SHP77 (cell line): ENCODE data around the gene F2R.

Experiments
- DNase-seq, 2 experiments: peaks; one replicate each; lab custom pipeline; 2025; lab: John Stamatoyannopoulos, UW

Gene F2R

DNA sequence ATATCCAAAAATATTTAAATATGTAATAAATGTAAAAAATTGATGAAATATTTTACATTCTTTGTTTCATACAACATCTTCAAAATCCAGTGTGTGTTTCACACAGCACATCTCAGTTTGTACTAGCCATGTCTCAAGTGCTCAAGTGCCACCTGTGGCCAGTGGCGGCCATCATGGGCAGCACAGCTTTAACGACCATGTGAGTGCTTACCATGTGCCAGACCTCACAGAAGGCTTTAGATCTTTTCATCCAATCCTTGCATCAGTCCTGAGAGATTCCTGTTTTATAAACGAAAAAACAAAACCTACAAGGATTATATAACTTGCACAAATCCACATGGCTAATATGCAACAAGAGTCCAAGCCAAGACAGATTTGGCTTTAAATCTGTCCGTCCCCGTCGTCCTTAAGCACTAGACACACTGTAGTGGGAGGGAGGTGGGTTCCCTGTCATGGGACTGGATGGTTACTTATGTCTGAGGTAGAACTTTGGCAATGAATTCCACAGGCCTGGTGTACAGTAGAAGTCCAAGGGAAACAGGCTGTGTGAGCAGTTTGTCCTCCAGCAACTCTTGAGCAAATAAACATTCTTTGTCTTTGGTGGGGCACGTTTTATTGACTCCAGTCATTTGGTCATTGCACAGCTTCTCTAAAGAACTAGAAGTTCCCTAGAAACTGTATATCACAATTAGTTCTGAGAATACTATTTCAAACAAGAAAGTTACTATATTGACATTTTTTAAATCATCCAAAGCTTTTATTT lies 25.0 kb upstream of the F2R start:
- no peak for DNase-seq

DNA sequence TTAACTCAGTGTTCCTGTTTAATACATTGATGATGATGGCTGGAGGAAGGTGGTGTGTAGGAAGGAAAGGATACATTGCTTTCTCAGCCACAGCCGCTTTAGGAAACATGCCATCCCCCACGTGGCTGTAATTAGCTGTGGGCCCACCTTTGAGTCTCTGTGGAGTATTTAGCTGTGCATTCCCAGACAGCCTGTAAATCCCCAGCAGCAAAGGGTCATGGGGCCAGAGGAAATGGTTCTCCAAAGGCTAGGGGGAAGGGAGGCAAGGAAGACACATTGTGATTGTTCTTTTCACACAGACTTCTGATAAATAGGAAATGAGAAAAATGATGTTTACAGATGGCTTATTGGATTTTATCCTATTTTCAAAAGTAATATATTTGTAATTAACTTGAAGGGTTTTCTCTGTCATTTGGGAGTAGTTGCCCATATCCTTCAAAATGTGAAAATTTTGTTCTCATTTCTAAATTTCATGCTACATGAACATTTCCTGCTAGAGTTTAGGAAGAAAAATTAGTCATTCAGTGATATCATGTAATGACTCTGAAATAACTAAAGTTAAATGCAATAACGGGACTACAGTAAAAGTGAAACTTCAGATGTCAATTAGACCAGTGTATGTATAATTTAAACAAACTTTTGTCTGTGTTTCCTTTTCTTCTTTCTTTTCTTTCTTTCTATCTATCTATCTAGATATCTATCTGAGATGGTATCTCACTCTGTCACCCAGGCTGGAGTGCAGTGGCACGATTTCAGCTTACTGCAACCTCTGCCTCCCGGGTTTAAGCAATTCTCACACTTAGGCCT lies 24.3 kb upstream of the F2R start:
- DNase-seq = no peak

DNA sequence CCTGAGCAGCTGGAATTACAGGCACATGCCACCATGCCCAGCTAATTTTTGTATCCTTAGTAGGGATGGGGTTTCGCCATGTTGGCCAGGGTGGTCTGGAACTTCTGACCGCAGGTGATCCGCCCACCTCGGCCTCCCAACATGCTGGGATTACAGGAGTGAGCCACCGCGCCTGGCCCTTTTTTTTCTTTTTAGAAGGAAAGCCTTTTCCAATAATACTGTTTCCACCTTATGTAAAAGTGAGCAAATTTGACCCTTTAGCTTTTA lies 23.7 kb upstream of the F2R start:
- no peak for DNase-seq

DNA sequence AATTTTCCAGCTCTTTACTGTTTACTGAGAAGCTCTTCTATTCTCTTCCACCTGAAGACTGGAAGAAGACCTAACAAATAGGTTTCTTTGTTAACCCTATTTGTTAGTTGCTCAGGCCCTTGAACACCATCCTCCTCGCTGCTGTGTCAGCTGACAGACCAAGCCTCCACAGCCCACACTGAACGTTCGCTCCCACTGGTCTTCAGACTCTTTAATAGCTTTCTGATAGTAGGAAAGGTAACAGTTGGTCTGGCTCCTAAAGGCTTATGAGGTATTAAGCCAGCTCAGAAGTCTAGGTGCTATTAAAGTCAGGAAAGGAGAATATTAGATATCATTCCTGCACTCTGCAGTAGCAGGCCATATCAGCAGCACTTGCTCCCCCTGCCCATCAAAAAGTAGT lies 23.3 kb upstream of the F2R start:
- DNase-seq = no peak

DNA sequence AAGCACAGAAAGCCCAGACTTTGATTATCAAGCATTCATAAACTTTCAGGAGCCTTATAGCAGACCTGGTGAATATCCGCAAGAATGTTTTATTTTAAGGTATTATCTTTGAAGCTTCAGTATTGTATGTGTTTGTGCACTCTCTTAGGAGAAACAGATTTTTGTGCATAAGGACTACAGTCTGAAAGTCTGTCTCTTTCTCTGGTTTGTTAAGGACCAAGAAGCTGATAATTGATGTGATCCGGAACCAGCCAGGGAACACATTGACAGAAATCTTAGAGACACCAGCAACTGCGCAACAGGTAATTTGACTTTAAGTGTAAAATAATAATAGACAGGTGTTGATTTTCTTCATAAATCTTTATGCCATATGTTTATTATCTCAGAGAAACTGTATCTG lies 22.8 kb upstream of the F2R start:
- no peak for DNase-seq

DNA sequence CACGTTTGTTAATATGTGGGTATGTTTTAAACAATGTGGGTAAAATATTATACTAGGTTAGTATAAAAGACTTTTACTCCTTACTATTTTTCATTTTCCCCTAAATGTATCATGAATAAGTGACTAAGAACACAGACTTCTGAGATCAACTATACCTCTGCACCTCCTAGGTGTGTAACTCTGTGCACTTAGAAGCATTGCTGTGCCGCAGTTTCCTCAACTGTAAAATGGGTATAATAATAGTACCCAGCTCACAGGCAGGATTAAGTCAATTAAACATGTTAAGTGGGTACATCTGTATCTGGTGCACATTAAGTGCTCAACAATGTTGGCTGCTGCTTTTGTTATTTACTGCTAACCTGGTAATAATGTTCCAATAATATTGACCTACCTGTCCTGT lies 21.6 kb upstream of the F2R start:
- no peak for DNase-seq

DNA sequence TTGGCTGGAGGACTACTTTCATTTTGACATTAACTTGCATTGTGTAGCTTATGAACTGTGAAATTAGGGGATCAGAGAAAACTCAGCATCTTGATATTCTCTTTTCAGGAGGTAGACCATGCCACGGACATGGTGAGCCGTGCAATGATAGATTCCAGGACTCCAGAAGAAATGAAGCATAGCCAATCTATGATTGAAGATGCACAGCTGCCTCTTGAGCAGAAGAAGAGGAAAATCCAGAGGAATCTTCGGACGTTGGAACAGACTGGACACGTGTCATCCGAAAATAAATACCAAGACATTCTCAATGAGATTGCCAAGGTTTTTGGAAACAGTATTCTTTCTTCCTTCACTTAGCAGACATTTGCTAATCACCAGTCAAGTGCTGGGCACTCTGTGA lies 20.6 kb upstream of the F2R start:
- no peak for DNase-seq

DNA sequence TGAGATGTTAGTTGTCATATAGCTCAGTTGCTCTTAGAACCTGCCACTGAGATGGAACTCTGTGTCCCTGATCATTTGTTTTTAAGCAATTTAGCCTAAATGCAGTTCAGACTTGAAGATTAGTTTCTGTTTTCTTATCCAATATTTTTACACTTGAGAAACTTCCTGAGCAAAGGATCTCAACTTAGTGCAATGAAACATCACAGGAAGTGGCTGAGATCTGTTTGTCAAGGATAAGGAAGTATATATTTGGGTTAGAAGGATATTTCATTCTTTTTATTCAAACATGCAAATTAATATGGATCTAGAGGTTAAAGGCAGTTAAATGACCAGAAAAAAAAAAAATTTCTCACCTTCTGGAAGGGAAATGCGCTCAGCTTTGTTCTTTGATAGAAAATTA lies 19.7 kb upstream of the F2R start:
- no peak for DNase-seq

DNA sequence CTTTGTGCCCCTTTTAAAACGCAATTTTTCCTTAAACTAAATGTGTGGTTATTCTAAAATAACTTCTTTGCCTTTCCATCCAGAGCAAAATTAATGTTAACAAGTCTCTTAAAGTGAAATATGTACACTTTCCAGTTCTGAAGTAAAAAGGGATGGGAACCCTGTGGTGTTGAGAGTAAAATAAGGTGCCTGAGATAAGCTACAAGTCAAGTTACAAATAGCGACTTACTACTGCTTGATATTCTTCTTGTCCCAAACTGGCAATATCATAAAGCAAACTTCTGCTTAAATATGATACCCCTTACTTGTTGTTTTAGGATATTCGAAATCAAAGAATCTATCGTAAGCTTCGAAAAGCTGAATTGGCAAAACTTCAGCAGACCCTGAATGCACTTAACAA lies 18.3 kb upstream of the F2R start:
- DNase-seq = no peak

DNA sequence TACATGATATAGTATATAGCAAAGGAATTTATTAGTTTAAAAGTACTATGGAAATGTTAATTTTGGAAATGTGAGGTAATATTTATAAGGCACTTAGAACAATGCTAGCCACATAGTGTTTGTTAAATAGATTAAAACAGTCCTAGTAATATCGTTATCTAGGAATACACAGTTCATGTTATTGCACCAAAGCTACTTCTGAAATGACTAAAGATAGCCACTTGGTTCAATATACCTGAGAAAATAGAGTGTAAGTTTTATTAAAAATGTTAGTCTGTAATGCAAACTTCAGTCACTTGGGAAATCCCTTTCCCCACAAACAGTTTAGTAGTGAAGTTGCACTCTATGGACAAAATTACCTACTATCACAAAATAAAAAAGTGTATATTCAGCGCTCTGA lies 15.4 kb upstream of the F2R start:
- no peak for DNase-seq

DNA sequence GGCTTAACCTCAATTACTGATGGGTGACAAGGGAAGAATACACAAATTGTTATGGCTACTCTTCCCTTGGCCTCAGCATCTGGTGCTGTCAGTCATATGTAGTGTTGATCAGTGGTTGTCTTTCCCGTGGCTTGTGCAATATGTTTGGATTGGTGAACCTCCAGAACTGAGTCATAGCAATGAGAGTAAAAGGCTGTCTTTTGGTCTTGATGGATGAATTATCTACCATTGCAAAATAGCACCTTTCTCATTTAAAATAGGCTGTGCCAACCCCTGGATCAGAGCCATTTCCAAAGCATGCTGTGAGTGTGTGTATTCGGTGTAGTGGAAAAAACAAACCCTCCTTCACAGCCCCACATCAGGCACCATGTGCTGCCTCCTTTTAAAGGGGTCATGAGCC lies 14.6 kb upstream of the F2R start:
- DNase-seq = no peak

DNA sequence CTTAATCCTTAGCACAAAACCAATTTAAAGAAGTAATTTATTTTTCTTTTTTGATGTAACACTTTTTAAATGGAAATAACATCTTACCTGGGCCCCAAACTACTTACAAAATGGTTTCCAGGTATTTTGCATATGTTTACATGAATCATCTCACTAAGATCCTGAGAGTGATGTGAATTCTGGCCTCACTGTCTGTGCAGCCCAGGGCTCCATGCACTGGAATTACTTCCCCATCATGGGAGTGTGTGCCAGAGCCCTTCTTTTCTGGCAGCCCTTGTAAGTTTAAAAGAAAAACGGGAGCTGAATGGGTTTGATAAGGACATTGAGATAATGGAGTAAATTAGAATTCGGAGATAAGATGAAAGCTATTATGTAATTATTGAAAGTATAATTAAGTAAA lies 12.2 kb upstream of the F2R start:
- DNase-seq = no peak

DNA sequence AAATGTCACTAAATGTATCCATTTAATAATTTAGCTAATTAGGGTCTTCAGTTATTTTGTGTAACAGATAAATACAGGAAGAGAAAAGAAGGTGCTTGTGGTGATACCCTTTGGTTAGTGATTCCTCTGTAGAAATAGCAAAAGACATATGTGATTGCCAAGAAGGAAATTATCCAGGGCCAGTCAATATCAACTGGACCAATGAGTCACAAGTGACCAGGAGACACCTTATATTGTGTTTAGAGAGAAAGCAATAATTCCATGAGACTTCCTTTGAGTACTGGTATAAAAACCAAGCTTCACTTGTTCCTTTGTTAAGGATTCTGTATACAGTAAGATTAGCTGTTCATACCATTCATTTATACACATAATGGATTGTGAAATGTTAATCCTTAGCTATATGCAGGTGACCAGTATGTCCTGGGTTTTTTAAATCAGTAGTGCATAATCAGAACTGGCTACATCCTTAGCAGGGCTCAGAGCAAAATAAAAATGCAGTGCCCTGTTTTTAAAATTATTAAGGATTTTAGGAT lies 11.7 kb upstream of the F2R start:
- DNase-seq = no peak

DNA sequence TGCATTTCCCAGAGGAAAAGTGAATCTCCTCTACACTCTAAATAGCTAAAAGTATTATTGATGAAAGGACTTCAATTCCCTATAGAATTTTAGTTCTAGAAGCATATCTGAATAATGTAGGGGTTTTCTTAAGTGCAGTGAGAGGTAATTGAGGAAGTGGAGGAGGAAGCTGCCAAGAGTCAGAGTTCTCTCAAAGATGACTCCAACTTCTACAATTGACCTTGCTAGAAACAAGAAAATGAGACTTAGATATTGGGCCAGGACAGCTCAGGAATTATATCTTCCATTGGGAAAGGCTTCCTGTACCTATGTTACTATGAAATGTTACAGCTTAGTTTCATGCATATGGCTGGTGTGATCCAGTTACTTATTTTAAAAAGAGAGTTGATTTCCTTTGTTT lies 10.4 kb upstream of the F2R start:
- DNase-seq = no peak

DNA sequence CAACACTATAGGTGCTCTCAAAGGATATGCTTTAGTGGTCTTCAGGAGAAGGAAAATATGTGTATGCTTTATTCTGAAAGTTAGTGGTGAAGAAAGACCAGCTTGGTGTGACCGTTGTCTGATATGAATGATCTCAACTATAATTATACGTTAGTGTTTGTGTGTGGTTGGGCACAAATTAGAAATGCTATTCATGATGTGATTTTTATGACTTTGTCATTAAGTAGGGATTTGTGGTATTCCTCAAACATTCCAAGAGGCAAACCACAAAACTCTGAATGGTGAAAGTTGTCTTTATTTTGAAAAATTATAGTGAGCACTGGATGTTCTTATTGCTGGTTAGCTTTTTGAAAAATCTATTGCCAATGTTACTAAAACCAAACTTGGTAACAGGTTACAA lies 6.2 kb upstream of the F2R start:
- no peak for DNase-seq

DNA sequence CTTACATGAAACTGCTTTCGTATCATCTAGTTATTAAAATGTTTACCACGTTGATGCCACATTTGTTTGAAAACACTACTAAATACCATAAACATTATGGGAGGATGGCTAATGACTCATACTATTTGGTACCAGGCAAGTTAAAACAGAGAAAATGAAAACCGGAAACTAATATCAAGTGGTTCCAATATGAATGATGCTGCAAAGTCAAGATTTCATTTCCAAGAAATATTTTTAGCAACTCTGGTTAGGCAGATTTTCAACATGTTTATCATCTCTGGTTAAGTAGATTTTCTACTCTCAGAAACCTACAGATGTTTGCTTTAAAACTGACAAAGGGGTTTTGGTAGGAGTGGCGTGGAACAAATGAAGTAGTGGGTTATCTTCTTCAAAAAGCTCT lies 4.9 kb upstream of the F2R start:
- no peak for DNase-seq

DNA sequence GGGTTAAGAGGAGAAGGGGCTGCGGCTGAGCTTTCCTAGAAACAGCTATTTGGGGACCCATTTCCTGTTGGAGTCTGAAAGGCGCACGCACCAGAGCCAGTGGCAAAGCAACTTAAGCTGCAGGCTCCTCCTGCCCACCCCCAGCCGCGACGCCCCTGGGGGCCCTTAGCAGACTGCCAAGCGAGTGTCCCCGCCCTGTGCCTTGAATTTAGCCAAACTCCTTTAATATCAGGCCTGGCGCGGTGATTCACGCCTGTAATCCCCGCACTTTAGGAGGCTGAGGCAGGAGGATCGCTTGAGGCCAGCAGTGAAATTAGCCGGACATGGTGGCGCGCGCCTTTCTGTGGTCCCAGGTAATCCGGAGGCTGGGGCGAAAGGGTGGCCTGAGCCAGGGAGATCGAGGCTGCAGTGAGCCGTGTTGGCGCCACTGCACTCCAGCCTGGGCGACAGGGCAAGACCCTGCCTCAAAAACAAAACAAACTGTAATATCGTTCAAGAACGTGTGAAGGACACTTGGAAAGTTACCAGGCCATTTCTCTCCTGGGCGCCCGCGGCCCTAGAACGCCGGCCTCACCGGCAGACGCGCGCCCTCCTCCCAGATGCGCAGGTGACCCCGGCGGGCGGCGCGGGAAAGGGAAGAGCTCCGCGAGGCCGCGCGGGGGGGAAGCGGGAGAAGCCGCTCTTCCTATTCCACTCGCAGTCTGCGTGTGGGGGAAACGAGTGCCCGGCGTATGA lies 1.0 kb upstream of the F2R start:
- DNase-seq = no peak

DNA sequence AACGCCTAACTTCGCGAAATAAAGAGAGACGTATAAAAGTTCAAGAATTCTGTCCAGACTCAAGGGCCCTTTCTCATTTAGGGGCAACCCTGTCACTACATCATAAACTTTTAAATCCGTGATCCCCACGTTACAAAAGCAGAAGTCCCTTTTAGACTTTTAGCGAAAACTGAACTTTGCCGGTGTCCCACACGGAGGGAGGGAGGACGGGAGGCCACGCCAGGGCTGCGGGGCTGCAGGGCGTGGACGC lies 515 bp upstream of the F2R start:
- no peak for DNase-seq

DNA sequence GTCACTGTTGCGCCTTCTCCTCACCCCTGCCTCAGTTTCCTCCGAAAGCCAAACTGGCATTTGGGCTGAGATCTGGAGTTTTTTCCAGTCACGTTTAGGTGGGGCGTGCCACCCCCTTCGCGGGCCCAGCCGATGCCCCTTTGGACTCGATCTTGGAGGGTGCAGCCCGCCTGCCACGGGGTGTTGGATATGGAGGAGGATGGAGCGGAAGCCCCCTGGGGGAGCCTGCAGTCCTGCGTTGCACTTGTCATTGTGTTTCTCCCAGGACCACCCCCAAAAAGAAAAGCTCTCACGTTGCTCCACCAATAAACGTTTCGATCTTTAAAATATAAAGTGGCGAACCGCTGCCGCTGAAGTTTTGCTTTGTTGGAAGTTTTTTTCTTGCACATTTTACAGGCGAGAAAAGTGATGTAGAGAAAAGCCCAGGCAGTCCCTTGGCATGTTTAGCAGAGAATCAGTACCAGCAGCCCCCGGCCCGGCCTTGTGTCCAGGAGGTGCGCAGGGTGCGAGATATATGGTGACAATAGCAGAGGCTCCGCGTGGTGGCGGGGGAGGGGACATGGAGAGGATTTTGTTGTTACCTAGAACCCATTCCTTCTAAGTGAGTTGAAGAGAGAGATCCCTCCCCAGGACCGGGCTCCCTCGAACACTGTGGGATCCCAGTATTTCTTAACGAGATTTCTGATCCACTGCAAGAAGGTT lies 681 bp downstream of the F2R start:
- no peak for DNase-seq

DNA sequence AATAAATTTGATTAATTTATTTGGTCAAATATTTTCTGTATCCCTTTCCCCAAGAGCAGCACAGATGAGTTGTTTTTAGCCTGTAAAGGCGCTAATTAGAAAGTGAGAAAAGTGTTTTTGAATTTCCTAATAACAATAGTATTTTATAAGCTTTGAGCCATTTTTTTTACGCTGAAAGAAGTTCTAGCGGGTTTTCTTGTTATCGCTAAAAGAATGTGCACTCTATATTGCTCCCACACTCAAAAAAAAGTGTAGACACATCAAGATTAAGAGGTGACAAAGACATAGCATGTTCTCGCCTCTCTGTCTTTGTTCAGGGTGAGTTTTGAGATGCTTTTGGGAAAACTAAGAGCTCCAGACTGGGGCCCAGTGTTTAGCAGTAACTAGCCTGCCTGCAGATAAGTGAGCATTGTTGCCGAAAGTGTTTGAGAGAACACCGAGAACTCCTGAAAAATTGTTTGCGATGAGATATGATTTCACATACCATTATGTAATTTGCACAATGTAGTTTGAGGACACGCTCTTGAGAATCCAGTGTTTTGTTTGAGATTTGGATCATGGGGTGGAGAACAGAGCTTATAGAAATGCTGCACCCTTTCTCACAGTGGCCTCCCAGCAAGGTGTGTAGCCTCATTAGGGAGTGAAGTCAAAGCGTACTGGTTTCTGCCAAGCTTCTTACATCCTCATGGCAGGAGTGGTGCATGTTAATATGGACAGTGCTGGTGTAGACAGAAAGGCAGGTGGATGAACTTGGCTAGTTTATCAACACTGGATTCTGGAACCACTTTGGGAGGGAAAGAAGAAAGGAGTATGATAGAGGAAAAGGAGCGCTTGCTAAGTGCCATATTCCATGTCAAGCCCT lies 1.5 kb downstream of the F2R start:
- no peak for DNase-seq

DNA sequence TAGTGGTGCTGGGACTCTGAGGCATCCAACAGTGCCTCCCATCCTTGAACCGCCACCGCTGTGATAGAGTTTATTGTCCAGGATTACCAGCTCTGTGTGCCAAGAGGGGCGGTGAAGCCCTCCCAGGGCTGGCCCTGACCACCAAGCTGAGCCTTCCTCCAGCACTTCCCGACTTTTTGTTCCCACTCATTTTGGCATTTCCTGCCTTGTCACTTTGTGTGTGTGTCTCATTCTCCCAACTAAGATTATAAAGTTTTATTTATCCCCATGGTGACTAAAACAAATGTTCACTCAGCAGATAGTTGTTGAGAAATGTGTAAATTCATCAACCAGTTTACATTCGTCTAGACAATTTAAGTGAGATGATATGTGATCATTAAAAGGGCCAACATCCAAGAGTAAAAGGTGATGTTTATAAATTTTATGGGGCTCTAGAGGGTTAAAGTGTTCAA lies 2.5 kb downstream of the F2R start:
- no peak for DNase-seq

DNA sequence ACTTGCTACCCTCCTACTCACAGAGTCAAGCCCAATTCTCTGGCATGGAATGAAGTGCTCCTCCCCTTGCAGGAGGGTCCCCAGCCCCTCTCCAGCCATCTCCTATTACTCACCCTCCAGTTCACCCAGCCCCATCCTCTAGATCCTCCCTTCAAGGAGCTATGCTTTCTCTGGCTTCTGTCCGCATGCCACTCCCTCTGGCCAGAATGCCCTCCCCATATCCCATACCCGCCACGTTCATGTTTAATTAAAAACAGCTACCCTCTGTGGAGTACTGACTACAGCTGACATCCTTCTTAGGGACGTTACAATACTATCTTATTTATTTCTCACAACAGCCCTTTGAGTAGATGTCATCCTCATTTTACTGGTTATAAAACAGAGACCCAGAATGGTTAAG lies 3.0 kb downstream of the F2R start:
- no peak for DNase-seq
